Thyroid gland (tissue), 4 donors: ENCODE data around the gene TRIM27.

Source experiments
- CTCF ChIP-seq, 6 experiments: fragments of 200-600 bp in 3 of 6; fragments of 450-650 bp in 3 of 6; sonication (generic) in 3 of 6; IDR thresholded peaks; one replicate each; pipeline ENCODE4 v1.5.1; 2016 to 2019; ENCODE audit warnings: antibody characterized with exemption in 6 of 6, mild to moderate bottlenecking in 2 of 6, inconsistent platforms in 1 of 6, moderate library complexity in 1 of 6
- POLR2A ChIP-seq, 2 donors: fragments of 450-650 bp; IDR thresholded peaks; one replicate each; pipeline ENCODE4 v1.6.1; 2017; ENCODE audit warnings: antibody characterized with exemption in 2 of 2, mild to moderate bottlenecking in 2 of 2, moderate library complexity in 1 of 2

- TF ChIP-seq CTCF (IDR thresholded peaks at IDR 0.05) (peak in 1 of 6 experiments; percentile 4), POLR2A (IDR thresholded peaks at IDR 0.05) (no peak)
Measured at GRCh38 chr6:28864326-28864923, 59.4 kb downstream of the TRIM27 start.
